ENCODE results near the gene ATRN.

Gene ATRN

DNA sequence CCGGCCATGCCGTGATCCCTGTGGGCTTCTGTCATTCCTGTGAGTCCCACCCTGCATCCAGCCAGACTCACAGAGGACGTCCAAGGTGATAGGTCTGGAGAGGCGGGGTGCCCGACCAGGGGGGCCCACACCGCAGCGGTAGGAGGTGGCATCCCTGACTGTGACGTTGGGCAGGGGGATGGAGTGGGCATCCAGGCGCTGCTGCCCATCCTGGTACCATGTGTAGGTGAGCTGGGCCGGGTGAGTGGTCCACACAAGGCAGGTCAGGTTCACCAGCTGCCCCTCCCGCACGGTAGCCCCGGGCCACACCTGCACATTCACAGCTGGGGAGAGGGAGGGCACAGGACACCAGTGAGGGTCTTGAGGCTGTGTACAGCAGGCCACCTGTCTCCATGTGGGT lies 222.6 kb downstream of the ATRN start:
- TF ChIP-seq NFRKB (IDR thresholded peaks at IDR 0.05) (no peak), FOXA1 (IDR thresholded peaks at IDR 0.05) (no peak), FOXM1 (IDR thresholded peaks at IDR 0.05; ENCODE audit: borderline replicate concordance) (no peak), BHLHE40 (IDR thresholded peaks at IDR 0.05; ENCODE audit: borderline replicate concordance) (no peak), ARNT (IDR thresholded peaks at IDR 0.05) (no peak), SP1 (IDR thresholded peaks at IDR 0.05) (no peak), TARDBP (IDR thresholded peaks at IDR 0.05) (no peak), SUZ12 (IDR thresholded peaks at IDR 0.05) (no peak), ZNF384 (IDR thresholded peaks at IDR 0.05) (no peak), CTBP1 (IDR thresholded peaks at IDR 0.05; ENCODE audit: borderline replicate concordance) (no peak), L3MBTL2 (conservative IDR thresholded peaks at IDR 0.05) (no peak), ELF4 (IDR thresholded peaks at IDR 0.05) (no peak), LEF1 (IDR thresholded peaks at IDR 0.05; ENCODE audit: borderline replicate concordance) (no peak), HDGF (IDR thresholded peaks at IDR 0.05; ENCODE audit: borderline replicate concordance) (no peak)
- TF ChIP-seq, protein P1, sequence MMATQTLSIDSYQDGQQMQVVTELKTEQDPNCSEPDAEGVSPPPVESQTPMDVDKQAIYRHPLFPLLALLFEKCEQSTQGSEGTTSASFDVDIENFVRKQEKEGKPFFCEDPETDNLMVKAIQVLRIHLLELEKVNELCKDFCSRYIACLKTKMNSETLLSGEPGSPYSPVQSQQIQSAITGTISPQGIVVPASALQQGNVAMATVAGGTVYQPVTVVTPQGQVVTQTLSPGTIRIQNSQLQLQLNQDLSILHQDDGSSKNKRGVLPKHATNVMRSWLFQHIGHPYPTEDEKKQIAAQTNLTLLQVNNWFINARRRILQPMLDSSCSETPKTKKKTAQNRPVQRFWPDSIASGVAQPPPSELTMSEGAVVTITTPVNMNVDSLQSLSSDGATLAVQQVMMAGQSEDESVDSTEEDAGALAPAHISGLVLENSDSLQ (IDR thresholded peaks at IDR 0.05) = no peak
- DNase-seq (ENCODE audit: extremely low spot score) = no peak
- ChIA-PET POLR2A (no interaction called here), CTCF (interaction anchor here (1.0 kb wide), 1 partner anchor 17 kb away, joined by 3 read pairs; no protein-coding TSS in a partner anchor)

DNA sequence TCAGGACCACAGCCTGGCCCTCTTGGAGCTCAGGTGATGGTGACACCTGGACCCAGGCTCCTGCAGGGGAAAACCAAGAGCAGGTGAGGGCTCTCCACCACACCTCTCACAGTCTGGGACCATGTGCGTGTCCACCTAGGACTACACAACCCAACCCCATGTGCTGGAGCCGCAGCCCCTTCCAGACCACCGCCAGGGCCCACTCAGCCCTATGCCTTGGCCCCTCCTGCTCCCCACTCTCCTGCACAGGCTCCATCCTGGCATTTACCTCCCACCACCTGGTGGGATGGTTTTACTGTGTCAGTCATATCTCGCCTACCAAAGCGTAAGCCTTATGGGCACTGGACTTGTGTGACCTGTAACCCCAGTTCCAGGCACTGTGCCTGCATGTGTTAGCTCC lies 224.0 kb downstream of the ATRN start:
- no peak for TF ChIP-seq FOXM1 (IDR thresholded peaks at IDR 0.05; ENCODE audit: borderline replicate concordance)
- no peak for TF ChIP-seq ARNT (IDR thresholded peaks at IDR 0.05)
- TF ChIP-seq SUZ12 (IDR thresholded peaks at IDR 0.05) = no peak
- TF ChIP-seq, protein P1 (IDR thresholded peaks at IDR 0.05) = no peak
- no peak for TF ChIP-seq ELF4 (IDR thresholded peaks at IDR 0.05)
- no peak for TF ChIP-seq ZNF384 (IDR thresholded peaks at IDR 0.05)
- no peak for TF ChIP-seq SP1 (IDR thresholded peaks at IDR 0.05)
- TF ChIP-seq CTBP1 (IDR thresholded peaks at IDR 0.05; ENCODE audit: borderline replicate concordance) = no peak
- TF ChIP-seq FOXK2 (IDR thresholded peaks at IDR 0.05) = no peak
- TF ChIP-seq FOXA1 (IDR thresholded peaks at IDR 0.05) = no peak
- TF ChIP-seq LEF1 (IDR thresholded peaks at IDR 0.05; ENCODE audit: borderline replicate concordance) = no peak
- no peak for TF ChIP-seq HDGF (IDR thresholded peaks at IDR 0.05; ENCODE audit: borderline replicate concordance)
- no peak for TF ChIP-seq TARDBP (IDR thresholded peaks at IDR 0.05)
- ChIA-PET CTCF (interaction anchor here (0.7 to 1.2 kb wide), 2 partner anchors 13 to 16 kb away, joined by 3 read pairs; no protein-coding TSS in a partner anchor), POLR2A (no interaction called here)
- no peak for DNase-seq (ENCODE audit: extremely low spot score)

DNA sequence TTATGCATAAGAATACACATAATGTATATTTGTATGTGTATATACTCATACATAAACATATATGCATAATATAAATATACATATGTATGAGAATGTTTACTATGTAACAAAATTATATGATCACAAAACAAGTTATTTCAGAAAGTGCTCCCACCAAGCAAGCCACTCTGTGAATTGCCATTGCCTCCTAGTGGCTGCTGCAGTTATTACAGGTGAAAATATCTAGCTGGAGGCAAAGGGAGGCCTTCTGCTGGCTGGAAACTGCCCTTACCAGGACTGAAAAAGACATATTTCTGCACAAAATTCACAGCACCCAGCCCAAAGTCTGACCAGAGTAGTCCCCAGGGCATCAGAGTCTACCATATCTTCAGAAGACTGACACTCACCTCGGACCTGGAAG lies 225.4 kb downstream of the ATRN start:
- POLR2A ChIA-PET = no interaction called here

DNA sequence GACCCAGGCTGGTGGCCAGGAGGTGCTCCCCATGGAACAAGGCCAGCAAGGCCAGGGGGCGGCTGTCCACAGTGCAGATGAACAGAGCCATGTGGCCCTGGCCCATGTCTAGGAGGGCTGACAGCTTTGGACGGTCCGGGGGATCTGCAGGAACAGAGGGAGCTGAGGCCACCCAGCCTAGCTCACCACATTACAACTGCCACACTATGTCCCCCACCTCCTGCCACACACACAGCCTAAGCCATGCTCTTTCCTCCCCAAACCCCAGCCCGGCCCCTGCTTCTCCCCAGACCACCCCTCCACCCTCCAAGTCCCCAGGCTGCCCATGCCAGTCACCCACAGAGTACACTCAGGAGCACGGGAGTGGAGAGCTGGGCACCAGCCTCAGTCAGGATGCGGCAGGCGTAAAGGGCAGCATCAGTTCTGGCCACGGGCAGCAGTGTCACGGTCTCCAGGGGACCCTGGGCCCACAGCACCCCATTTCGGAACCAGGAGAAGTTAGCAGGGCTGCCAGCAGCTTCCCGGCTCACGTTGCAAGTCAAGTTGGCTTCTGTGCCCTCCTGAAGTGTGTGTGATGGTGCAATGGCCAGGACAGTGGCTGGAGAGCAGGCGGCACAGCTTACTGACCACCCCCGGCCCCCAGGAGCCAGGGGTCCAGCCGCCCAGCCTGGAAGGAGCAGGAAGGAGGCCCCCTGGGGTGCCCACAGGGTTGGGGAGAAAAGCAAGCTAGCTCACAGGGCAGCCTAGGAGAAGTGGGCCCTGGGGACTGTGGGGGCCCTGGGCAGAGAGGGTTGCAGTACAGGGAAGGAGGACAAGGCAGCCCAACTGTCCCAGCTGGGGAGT lies 226.1 kb downstream of the ATRN start:
- ChIA-PET CTCF (interaction anchor here (1.9 kb wide), 1 partner anchor 14 kb away, joined by 7 read pairs; no protein-coding TSS in a partner anchor), POLR2A (no interaction called here)
- TF ChIP-seq HDGF (IDR thresholded peaks at IDR 0.05; ENCODE audit: borderline replicate concordance) = no peak
- TF ChIP-seq ZNF384 (IDR thresholded peaks at IDR 0.05) = no peak
- no peak for TF ChIP-seq FOXM1 (IDR thresholded peaks at IDR 0.05; ENCODE audit: borderline replicate concordance)
- TF ChIP-seq ELF4 (IDR thresholded peaks at IDR 0.05) = no peak
- TF ChIP-seq LEF1 (IDR thresholded peaks at IDR 0.05; ENCODE audit: borderline replicate concordance) = no peak
- no peak for TF ChIP-seq BHLHE40 (IDR thresholded peaks at IDR 0.05; ENCODE audit: borderline replicate concordance)
- TF ChIP-seq, protein P1 (IDR thresholded peaks at IDR 0.05) = no peak
- no peak for TF ChIP-seq NFRKB (IDR thresholded peaks at IDR 0.05)
- no peak for DNase-seq (ENCODE audit: extremely low spot score)

More for the DNA sequence above, 225.4 kb downstream of the ATRN start:
- CTCF ChIA-PET = interaction anchor here (1.9 kb wide), 1 partner anchor 14 kb away, joined by 7 read pairs; no protein-coding TSS in a partner anchor
- TF ChIP-seq FOXK2 (IDR thresholded peaks at IDR 0.05) (no peak), SP1 (IDR thresholded peaks at IDR 0.05) (no peak), FOXA1 (IDR thresholded peaks at IDR 0.05) (no peak), LEF1 (IDR thresholded peaks at IDR 0.05; ENCODE audit: borderline replicate concordance) (no peak), L3MBTL2 (conservative IDR thresholded peaks at IDR 0.05) (no peak), NFRKB (IDR thresholded peaks at IDR 0.05) (no peak), BHLHE40 (IDR thresholded peaks at IDR 0.05; ENCODE audit: borderline replicate concordance) (no peak)
- TF ChIP-seq, protein P1 (IDR thresholded peaks at IDR 0.05) = no peak
- no peak for DNase-seq (ENCODE audit: extremely low spot score)

DNA sequence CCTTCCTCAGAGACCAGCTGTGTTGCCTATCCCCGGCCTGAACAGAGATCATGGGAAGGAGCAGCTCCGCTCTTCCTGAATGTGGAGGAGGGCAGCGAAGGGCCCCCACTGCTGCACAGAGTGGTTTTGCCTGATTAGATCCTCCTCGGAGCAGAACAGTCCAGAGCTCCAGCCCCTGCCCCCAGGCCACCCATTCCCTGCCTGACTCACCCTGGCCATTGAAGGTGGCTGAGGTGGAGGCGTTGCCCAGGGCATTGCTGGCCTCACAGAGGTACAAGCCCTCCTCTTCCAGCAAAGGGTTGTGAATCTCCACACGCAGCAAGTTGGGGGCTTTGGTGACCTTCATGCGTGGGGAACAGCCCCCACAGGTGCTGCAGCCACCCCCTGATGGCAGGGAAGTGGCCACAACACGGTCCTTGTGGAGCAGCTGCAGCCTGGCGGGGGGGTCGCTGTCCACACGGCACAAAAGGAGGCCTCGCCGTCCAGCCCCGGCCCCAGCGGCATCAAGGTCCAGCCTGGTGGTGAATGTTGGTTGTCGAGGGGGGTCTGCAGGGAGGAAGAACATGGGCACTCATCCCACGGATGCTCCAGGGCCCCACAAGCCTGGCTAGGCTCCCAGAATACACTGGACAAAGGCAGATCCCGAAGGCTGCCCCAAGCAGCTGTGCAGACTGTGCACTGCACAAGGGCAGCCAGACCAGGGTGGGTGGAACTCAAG lies 226.9 kb downstream of the ATRN start:
- ChIA-PET CTCF (interaction anchor here (1.9 kb wide), 1 partner anchor 13 kb away, joined by 7 read pairs; no protein-coding TSS in a partner anchor), POLR2A (no interaction called here)
- no peak for TF ChIP-seq CTBP1 (IDR thresholded peaks at IDR 0.05; ENCODE audit: borderline replicate concordance)
- no peak for TF ChIP-seq ZNF384 (IDR thresholded peaks at IDR 0.05)
- no peak for TF ChIP-seq HDGF (IDR thresholded peaks at IDR 0.05; ENCODE audit: borderline replicate concordance)
- no peak for TF ChIP-seq FOXM1 (IDR thresholded peaks at IDR 0.05; ENCODE audit: borderline replicate concordance)
- no peak for TF ChIP-seq NFRKB (IDR thresholded peaks at IDR 0.05)
- TF ChIP-seq LEF1 (IDR thresholded peaks at IDR 0.05; ENCODE audit: borderline replicate concordance) = no peak
- TF ChIP-seq TARDBP (IDR thresholded peaks at IDR 0.05) = no peak
- no peak for TF ChIP-seq ELF4 (IDR thresholded peaks at IDR 0.05)
- TF ChIP-seq, protein P1 (IDR thresholded peaks at IDR 0.05) = no peak
- TF ChIP-seq L3MBTL2 (conservative IDR thresholded peaks at IDR 0.05) = no peak
- no peak for TF ChIP-seq SUZ12 (IDR thresholded peaks at IDR 0.05)
- DNase-seq (ENCODE audit: extremely low spot score) = no peak
